Keratinocyte (primary cell): Measurements from ENCODE around the gene AHCTF1.

Source experiments
- CTCF ChIP-seq, 3 experiments: IDR thresholded peaks in 1 of 3; conservative IDR thresholded peaks in 1 of 3; optimal IDR thresholded peaks in 1 of 3; 2 replicates in 2 of 3; 3 replicates in 1 of 3; pipeline versions ENCODE3 to v1.5.1; 2011; ENCODE audit warnings: low read length in 3 of 3, mild to moderate bottlenecking in 3 of 3, moderate library complexity in 2 of 3, control low read depth in 1 of 3, inconsistent platforms in 1 of 3; ENCODE audit not compliant: insufficient read depth in 2 of 3; ENCODE audit errors: extremely low read depth in 1 of 3
- EZH2 ChIP-seq: IDR thresholded peaks from one replicate; pipeline ENCODE4 v1.6.1; 2012; ENCODE audit warnings: inconsistent platforms, mild to moderate bottlenecking, low read length, moderate library complexity

GRCh38 chr1:246919902-246920301 lies 11.8 kb downstream of the AHCTF1 start:
- no peak for TF ChIP-seq EZH2
- no peak for TF ChIP-seq CTCF (optimal IDR thresholded peaks at IDR 0.05 in 1 of 3, IDR thresholded peaks at IDR 0.05 in 1 of 3, conservative IDR thresholded peaks at IDR 0.05 in 1 of 3; ENCODE audit: extremely low read depth in 1 of 3, insufficient read depth in 2 of 3, low read length in 3 of 3)
